ENCODE data around the gene SLC39A11.
"Not testable (repeated sequence)": the region's sequence is repeated elsewhere in the genome, so short reads cannot be mapped to it uniquely, and the experiment has no call there.

The SLC39A11 gene, protein sequence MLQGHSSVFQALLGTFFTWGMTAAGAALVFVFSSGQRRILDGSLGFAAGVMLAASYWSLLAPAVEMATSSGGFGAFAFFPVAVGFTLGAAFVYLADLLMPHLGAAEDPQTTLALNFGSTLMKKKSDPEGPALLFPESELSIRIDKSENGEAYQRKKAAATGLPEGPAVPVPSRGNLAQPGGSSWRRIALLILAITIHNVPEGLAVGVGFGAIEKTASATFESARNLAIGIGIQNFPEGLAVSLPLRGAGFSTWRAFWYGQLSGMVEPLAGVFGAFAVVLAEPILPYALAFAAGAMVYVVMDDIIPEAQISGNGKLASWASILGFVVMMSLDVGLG

DNA sequence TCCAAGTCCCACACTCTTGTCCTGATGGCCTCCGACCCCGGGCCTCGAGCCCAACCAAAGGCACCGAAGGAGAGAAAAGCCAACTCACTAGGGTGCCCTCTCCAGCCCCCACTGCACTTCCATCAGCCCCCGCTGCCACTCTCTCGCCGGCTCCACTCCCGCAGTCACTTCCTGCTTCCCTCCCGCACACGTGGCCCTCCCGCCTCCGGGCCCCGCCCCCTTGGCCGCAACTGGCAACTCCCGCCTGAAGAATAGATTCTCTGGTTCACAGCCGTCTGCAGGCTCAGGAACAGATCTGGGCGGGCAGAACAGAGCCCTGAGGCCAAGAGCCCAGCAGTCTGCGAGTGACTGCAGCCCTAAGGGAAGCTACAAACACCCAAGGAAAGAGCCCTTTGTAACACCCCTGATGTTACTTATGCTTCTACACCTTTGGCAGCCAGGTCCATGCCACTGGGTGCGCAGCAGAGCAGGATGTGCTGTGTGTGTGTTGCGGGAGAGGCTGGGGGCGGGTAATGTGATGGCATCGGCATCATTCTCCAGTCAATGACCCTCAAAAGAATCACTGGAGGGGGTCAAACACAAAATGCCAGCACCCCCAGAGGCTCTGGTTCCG lies at the start of gene SLC39A11:
Gene SLC39A11 (minus strand): TSS at position 166 of the 613 bp plus-strand sequence. CDS start 3,924 bp downstream, outside the sequence.
- DNase-seq, result peak; percentile 82

DNA sequence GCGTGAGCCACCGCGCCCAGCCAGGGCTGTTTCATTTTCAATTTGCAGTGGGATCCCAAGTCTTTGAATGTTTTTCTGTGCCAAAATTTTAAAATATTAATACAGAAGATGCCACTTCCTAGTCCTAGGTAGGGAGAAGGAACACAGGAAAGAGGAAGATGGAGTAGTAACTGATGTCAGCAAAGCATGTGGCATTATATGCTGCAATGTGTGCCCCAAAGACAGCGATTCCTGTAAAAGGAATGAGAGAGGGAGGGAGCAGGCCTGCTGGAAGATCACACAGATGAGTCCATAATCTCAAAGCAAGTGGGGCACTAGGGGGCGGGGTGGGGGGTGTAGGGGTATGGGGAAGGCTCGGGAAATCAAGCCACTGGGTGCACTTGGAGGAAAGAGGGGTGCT lies 48.9 kb upstream of the SLC39A11 start:
- DNase-seq, result no peak

DNA sequence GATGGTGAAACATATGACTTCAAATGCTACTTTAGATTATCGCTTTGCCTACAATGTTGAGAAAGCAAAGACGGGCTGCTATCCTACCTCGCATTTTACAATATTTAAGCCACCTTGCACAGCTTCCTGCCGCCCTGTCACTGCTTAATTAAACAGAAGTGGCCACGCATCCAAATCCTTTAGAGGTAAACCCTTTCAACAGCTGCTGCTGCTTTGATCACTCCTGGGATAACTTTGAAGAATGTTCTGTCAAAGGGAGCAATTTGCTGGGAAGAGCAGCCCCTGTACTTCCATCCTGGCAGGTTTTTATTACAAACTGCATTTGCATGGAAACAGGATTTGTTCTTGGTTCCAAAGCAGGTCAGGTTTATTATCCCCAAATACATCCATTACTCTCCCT lies 48.1 kb upstream of the SLC39A11 start:
- DNase-seq, result no peak

DNA sequence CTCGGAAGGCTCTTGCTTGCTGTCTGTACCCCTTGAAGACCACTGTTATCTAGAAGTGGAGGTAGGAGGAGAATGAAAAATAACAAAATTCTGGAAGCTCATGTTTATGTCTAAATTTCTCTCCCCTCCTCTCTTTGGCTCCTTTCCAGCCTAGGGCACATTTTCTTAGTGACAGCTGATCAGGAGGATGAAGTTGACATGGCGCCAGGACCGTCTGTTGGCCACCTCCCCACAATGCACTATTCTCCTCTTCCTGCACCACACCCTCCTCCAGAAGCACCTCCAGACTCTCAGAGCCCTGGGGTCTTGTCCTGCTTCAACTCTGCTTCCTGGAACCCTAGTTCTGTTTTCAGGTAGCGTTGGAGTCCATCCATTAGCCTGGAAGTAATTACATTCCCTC lies 46.8 kb upstream of the SLC39A11 start:
- DNase-seq, result no peak

DNA sequence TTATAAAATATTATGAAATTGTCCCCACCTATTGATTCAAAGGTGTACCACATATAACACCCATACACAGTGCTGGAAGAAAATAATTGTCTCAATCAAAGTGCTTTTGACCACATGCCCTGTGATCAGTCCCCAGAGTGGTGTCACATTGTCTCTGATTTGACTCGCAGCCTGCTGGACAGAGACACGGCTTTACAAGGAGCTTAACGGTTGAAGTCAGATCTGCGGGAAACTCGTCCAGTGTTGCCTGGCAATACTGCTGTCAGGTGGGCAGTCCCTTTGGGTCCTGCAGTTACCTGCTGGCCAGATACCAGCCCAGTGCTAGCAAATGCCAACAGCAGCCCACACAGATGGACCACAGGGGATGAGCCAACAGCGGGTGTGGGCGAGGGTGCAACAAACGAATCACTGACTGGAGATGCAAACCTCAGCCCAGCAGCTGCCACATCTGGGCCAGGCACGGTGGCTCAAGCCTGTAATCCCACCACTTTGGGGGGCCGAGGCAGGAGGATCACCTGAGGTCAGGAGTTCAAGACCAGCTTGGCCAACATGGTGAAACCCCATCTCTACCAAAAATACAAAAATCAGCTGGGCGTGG lies 46.2 kb upstream of the SLC39A11 start:
- no peak for DNase-seq

DNA sequence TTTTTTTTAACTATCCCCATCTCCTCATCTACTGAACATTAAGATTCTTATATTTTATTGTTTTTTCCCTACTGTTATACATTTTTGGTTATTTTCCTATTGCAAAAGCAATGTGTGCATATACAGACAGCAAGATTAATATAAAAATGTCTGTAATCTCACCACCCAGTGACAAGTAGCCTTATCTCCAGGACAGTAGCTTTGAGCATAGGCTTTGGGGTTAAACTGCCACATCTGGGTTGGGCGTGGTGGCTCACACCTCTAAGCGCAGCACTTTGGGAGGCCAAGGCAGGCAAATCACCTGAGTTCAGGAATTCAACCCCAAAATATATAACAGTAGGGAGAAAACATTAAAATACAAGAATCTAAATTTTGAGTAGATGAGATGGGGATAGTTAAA lies 44.9 kb upstream of the SLC39A11 start:
- no peak for DNase-seq

DNA sequence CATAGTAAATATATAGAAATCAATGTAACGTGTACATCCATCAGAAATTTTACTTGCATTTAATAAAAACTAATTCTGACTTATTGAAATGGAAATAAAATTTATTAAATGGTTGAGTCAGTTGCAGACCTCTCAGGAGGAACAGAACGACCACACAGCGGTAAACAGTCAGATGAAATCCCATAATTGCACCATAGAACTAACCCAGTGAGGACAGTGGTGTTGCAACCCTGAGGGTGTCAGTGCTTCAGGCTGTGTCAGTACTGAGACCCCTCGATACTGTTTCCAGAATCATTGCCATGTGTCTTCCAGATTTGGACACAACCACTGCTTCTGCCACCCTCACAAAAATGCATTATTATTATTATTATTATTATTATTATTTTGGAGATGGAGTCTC lies 43.3 kb upstream of the SLC39A11 start:
- no peak for DNase-seq

DNA sequence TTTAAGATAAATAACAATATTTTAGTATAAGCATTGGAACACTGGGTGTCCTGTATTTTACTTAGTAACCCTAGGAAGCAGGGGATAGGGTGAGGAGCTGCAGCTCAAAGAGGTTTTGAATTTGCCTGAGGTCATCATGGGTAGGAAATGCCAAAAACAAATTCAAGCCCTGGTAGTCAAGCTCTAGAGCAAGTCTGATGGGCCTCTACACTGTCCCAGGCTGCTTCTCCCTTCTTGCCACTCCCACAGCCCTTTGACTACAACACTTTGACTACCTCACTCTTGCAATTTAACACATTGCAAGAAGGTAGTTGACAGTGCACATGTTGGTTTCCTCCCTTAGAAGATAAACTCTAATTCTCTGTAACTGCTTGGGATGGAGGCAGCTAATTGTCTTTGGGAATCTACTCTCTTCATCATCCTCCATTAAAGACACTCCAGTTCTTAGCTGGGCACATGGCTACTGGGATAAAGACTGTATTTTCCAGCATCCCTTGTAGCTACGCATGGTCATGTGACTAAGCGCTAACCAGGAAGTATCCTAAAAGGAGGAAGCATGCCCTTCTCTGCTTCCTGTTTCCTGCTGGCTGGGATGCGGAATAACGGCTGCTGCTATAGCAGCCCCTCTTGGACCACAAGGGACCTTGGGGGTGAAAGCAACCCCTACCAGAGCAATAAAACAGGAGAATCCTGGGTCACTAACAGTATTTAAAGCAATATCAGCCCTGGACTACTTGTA lies 41.6 kb upstream of the SLC39A11 start:
- no peak for DNase-seq

DNA sequence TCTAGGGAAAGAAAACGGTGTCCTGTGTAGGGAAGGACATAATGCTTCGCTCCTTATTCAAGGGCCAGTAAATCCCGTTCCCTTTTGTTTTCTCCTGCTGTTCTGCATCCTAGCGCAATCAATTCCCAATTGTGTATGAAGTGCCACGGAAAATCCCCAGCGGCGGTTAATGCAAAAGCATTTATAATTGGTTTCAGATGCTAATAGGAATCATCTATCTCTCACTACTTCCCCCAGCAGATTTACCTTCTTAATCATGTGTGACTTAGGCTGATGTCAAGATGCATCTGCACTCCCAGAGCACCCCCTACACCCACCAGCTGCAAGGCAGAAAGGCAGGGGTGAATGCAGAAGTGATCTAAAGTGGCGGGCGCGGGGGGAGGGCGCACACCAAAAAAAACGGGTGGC lies 39.6 kb upstream of the SLC39A11 start:
- DNase-seq, result no peak

DNA sequence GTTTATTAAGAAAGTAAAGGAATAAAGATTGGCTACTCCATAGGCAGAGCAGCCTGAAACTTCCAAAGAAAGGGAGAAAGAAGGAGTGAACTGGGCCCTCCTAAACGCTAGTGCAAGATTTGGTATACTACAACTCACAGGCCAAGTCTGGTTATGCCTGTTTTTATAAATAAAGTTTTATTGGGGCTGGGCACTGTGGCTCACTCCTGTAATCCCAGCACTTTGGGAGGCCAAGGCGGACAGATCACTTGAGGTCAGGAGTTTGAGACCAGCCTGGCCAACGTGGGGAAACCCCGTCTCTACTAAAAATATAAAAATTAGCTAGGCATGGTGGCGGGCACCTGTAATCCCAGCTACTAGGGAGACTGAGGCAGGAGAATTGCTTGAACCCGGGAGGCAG lies 39.0 kb upstream of the SLC39A11 start:
- DNase-seq, result not testable (repeated sequence)

DNA sequence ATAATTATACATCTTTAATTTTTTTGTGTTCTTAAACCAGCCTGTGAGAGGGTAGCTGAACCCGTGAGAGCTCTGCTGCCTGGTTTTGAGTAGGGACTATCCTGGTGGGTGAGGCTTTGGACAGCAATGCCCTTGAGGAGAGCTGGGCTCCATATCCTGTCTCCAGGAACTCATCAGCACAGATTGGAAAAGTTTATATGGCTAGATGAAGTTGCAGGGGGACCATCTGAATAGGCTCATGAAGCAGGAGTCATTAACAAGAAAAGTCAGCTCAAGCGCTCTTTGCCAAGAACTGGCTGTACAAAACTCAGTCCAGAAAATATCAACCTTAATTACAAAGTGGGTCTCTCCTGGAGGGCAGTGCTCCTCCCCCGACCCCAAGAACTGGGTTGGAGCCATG lies 38.5 kb upstream of the SLC39A11 start:
- no peak for DNase-seq

DNA sequence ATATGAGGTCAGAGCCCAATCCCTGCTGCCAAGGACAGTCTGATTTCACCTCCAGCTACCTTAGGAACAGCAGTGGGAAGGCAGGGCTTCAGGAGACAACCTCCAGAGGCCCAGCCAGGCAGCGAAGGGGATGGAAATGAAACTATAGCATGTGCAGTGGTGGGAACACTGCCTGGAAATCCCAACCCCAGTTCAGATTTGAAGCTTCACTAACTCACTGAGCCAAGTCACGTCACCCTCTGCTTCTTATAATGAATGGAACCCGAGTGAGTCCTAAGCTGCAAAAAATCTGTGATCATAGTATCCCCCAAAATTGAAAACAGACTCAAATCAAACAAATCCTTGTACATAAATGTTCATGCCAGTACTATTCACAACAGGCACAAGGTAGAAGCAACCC lies 36.0 kb upstream of the SLC39A11 start:
- DNase-seq, result no peak

DNA sequence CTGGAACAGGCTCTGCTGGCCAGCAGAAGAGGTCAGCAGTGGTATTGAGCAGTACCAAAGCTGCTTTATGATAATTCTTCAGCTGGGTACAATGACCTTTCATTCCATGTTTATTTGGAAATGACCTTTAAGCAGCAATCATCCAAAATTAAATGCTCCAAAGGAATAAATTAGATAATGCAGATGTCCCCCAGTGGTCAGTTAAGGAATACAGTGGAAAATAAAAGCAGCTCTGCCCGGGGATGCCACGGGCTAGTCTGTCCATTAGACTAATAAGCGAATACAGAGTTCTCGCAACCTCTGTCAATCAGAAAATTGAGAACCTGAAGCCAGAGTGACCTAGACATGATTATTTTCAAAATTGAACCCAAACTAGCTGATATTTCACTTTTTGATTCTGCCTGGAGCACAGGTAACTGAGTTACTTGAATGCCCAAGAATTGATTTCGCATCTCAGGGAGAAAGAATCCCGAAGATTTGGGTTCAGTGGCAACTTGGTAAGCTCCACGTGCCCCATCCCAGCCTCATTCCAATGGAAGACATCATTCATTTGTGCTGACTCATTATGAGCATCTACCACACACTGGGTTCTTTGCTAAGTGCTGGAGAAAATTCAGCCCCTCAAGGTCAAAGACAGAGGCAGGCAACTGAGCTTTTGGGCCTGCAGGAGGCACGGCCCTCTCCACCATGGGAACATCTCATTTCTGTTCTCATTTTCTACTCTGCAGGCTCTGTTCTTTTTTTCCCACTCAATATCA lies 34.4 kb upstream of the SLC39A11 start:
- no peak for DNase-seq

DNA sequence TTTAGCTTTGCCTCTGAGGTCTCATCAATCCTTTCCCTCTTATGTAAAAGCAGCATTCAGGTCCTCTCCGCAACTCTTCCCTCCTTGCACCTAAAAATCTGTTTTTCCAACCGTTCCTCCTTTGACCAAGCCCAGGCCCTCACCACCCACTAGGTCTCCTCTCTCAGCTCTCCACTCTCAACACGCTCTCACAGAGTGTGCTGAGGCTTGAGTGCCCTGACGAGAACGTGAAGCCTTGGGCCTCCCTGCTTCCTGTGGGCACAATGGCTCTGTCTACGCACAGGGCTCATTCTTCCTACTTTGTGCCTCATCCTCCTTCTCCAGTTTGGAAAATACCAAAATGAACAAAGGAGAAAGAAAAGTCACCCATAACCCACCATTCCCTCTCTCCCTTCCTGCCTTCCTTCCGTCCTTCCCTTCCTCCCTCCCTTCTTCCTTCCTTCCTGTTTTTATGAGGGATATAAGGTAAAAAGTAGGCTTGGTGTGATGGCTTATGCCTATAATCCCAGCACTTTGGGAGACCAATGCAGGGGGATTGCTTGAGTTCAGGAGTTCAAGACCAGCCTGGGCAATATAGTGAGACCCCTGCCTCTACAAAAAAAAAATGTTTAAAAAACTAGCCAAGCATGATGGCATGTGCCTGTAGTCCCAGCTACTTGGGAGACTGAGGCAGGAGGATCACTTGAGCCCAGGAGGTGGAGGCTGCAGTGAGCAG lies 31.3 kb upstream of the SLC39A11 start:
- no peak for DNase-seq

DNA sequence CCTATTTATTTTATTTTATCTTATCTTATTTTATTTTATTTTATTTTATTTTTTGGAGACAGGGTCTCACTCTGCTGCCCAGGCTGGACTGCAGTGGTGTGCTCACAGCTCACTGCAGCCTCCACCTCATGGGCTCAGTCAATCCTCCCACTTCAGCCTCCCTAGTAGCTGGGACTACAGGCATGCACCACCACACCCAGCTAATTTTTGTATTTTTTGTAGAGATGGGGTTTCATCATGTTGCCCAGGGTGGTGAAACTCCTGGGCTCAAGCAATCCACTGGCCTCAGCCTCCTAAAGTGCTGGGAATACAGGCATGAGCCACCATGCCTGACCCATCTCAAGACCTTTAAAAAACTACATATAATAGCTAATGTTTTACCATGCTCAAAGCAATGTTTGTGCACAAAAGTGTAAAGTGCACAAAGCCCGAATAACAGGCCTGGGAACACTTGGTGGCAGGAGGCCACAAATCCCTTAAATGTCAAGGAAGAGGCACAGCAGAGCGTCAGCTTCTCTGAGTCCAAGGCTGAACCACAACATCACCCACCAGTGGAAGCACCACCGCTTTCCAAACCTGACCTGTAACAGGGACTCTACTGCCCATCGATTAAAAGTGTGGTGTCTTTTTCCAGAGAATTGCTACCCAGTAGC lies 30.6 kb upstream of the SLC39A11 start:
- DNase-seq, result no peak

DNA sequence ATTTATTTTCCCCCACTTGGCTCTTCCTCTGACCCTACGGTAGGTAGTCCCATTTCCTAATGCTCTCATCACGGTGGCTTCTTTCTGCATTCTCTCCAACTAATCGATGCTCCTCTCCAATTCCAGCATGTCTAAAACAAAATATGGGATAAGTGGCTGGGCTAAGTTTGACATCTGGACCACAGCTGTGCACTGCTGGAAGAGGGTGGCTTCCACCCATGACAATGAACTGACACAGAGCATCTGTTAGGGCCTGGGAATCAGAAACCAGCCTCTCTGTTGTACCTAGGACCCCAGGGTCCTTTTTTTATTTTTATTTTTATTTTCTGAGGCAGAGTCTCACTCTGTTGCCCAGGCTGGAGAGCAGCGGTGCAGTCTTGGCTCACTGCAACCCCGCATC lies 29.0 kb upstream of the SLC39A11 start:
- no peak for DNase-seq

DNA sequence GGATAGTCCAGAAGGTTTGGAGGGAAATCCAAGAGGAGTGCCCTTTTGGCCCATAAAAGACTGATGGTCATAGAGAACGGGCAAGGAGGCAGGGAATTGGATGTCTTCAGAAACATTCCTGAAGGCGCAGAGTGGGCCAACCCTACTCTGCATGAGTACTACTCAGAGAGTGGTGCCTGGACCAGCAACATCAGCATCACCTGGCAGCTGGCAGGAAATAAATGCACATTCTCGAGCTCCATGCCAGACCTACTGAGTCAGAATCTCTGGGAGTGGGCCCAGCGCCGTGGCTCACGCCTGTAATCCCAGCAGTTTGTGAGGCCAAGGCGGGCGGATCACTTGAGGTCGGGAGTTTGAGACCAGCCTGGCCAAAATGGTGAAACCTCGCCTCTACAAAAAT lies 27.1 kb upstream of the SLC39A11 start:
- DNase-seq, result no peak

DNA sequence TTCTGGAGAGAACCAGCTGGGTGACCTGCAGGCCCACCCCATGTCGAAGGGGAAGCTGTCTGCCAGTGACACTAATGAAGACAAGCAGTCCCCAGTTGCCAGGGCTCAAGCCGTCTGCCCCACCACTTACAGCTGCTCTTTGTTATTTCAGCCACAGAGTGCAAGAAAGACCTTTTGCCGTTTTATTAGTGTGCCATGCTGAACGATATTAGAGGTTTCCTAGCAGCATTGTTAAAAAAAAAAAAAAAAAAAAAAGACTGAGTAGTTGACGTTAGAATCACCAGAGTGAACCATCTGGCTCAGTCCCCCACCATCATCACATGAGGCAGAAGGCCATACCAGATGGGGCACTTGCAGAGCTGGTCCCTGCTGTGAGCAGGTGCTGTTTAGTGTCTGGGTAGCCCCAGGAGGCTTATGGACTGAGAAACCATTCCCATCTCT lies 26.5 kb upstream of the SLC39A11 start:
- DNase-seq, result peak; percentile 6

DNA sequence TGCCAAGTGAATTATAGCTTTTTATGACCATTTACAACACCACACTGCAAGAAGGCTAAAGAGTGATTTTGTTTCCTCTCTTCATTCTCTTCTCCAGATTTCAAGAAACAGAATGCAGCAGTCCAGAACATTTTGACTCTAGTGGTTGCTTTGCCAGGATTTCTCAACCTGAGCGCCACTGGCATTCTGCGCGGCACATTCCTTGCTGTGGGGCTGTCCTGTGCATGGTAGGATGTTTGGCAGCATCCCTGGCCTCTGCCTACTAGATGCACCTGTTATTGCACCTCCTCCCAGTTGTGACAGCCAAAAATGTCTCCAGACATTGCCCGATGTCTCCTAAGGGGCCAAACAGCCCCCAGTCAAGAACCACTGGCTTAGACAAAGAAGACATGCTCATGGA lies 25.7 kb upstream of the SLC39A11 start:
- no peak for DNase-seq

DNA sequence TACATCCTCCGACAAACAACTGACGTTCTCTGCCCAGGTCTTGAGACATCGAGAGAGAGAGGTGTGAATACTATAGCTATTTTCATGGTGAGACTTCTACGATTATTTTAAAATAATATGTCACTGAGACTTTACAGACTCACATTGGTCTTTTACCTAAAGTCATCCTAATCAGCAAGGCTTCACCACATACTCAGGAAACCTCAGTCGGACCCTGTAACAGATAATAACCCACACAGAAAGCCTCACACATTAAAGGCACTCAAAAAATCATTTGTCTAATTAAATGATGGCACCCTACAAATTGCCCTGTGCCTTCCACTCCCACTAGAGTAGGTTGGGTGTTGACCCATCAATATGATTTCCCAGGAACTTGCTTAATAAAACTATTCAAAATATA lies 19.8 kb upstream of the SLC39A11 start:
- no peak for DNase-seq

DNA sequence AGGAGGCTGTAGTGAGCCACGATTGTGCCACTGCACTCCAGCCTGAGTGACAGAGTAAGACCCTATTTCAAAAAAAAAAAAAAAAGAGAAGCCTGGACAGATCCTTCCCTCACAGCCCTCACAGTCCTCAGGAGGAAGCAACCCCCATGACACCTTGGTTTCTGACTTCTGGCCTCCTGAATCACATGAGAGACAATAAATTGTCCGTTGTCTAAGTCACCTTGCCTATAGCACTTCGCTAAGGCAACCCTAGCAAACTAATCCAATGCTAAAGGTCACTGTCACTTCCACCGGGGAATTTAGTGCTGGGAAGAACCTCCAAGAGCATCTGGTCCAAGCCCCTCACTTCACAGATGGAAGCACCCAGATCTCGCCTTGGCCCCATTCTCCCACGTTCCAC lies 18.9 kb upstream of the SLC39A11 start:
- DNase-seq, result no peak

DNA sequence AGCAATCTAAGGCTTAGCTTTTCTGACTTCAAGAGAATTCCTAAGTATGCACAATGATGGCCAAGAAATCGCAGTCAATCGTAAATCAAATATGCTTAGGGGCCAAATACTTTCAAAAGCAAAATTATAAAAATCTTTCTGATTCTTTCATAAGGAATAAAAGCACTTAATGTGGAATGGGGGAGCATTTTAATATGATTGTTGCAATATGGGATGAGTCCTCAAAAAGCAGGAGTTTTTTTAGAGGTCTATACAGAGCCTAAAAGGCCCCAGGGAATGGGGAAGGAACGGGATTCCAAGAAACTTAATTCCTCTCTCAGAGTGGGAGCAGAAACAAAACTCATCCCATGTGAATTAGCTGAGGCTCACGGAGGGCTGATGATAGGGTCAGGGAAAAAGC lies 14.7 kb upstream of the SLC39A11 start:
- DNase-seq, result no peak
